Endodermal cell (in vitro differentiated cells): ENCODE measurements around the gene ZBTB7C. TPM values are rescaled to one million over a fixed set of nuclear protein-coding genes. Genes with fewer than 3 reads are reported as not detected.
A peak's percentile ranks its signal among the peaks of the same experiment; 100 is the strongest.

Experiments
- DNase-seq: peaks from one replicate; pipeline ENCODE4 v3.0.0-alpha.2; 2017
- H3K27ac ChIP-seq: 2 replicates; pipeline ENCODE4 v1.5.1; 2013; ENCODE audit warnings: mild to moderate bottlenecking, low read depth, low read length, moderate library complexity
- H3K27me3 ChIP-seq: 2 replicates; pipeline ENCODE4 v1.6.1; 2013; ENCODE audit warnings: mild to moderate bottlenecking, low read length, moderate library complexity; ENCODE audit not compliant: insufficient read depth, control insufficient read depth, poor library complexity, severe bottlenecking
- H3K36me3 ChIP-seq: 2 replicates; pipeline ENCODE4 v1.7.0; 2013; ENCODE audit warnings: mild to moderate bottlenecking, low read length, moderate library complexity; ENCODE audit not compliant: control insufficient read depth, insufficient read depth
- H3K4me1 ChIP-seq: one replicate; pipeline ENCODE4 v1.7.0; 2013; ENCODE audit warnings: low read length; ENCODE audit not compliant: control insufficient read depth, insufficient read depth
- H3K4me3 ChIP-seq: 2 replicates; pipeline ENCODE4 v1.5.1; 2013; ENCODE audit warnings: mild to moderate bottlenecking, low read length, moderate library complexity
- H3K9ac ChIP-seq: 2 replicates; pipeline ENCODE4 v1.6.1; 2013; ENCODE audit warnings: mild to moderate bottlenecking, low read length, moderate library complexity; ENCODE audit not compliant: poor library complexity, severe bottlenecking; ENCODE audit errors: extremely low read depth
- H3K9me3 ChIP-seq: 2 replicates; pipeline ENCODE4 v1.6.1; 2013; ENCODE audit warnings: mild to moderate bottlenecking, low read length, moderate library complexity; ENCODE audit not compliant: control insufficient read depth
- H3K27ac Mint-ChIP-seq: 2 replicates; pipeline ENCODE4 v1.8.0; 2020; ENCODE audit warnings: mixed read lengths
- H3K27me3 Mint-ChIP-seq: 2 replicates; pipeline ENCODE4 v1.8.0; 2021; ENCODE audit warnings: mild to moderate bottlenecking, mixed read lengths; ENCODE audit not compliant: insufficient read depth
- H3K36me3 Mint-ChIP-seq: 2 replicates; pipeline ENCODE4 v1.8.0; 2020; ENCODE audit warnings: low read depth, mixed read lengths
- H3K4me1 Mint-ChIP-seq: 2 replicates; pipeline ENCODE4 v1.8.0; 2020; ENCODE audit warnings: mixed read lengths
- H3K4me3 Mint-ChIP-seq: 2 replicates; pipeline ENCODE4 v1.8.0; 2020; ENCODE audit warnings: mild to moderate bottlenecking, moderate library complexity, mixed read lengths
- H3K9me3 Mint-ChIP-seq: 2 replicates; pipeline ENCODE4 v1.8.0; 2020; ENCODE audit warnings: mild to moderate bottlenecking, mixed read lengths
- CTCF ChIP-seq: fragments of 200-600 bp; sonication (generic); conservative IDR thresholded peaks from 2 replicates; pipeline ENCODE4 v1.5.0; 2021; ENCODE audit warnings: antibody characterized with exemption, mild to moderate bottlenecking
- WGBS, 2 experiments: methylation state at CpG; one replicate each; pipeline versions ENCODE4 v1.1.5 to v1.1.7; 2013; ENCODE audit warnings: missing lambda C conversion rate in 2 of 2, mixed read lengths in 1 of 2; ENCODE audit not compliant: insufficient coverage in 1 of 2, insufficient read length in 1 of 2; 5-methylcytosine and 5-hydroxymethylcytosine counted together
- total RNA-seq, 2 donors: library from RNA; stranded (reverse); fragmentation: NEBNext Ultra II Directional in 1 of 2; extraction: Animal tissue kit (Norgen Biotek cat#: 25700) in 1 of 2; gene quantifications; 2 replicates in 1 of 2; 3 replicates in 1 of 2; pipeline ENCODE4 v1.2.1, GENCODE V29; 2021

ZBTB7C gene
- total RNA-seq, 2 donors from 2014 or later = 0.31 to 0.62 TPM

GRCh38 chr18:48218285-48219022 is 190.7 kb downstream of the ZBTB7C start:
- no peaks in the 10 kb centered on the region for H3K27me3 Mint-ChIP-seq
- Histone ChIP-seq H3K9ac (no peak overlapping the region), H3K36me3 (no peaks in the 10 kb centered on the region), H3K4me3 (no peak overlapping the region), H3K27ac (no peak overlapping the region), H3K4me1 (no peaks in the 10 kb centered on the region), H3K27me3 (peaks cover 11% of the 10 kb centered on the region), H3K9me3 (peaks cover 8% of the 10 kb centered on the region)
- peaks cover 5% of the 10 kb centered on the region for H3K4me1 Mint-ChIP-seq
- DNase-seq = no peak
- no peak overlapping the region for H3K27ac Mint-ChIP-seq
- no peak overlapping the region for H3K4me3 Mint-ChIP-seq
- no peaks in the 10 kb centered on the region for H3K36me3 Mint-ChIP-seq
- 89 to 91% methylated on average over 3 to 7 of the region's 7 CpGs for WGBS, 2 experiments
- peaks cover 9% of the 10 kb centered on the region for H3K9me3 Mint-ChIP-seq
- TF ChIP-seq CTCF = no peak

GRCh38 chr18:48217258-48218250 is 191.6 kb downstream of the ZBTB7C start:
- WGBS, 2 experiments = 92 to 100% methylated on average over 11 to 15 of the region's 15 CpGs
- Mint-ChIP-seq H3K4me1 (peaks cover 5% of the 10 kb centered on the region), H3K27me3 (no peaks in the 10 kb centered on the region), H3K4me3 (no peak overlapping the region), H3K27ac (peak overlapping the region; percentile 10), H3K9me3 (peaks cover 18% of the 10 kb centered on the region), H3K36me3 (no peaks in the 10 kb centered on the region)
- peaks cover 9% of the 10 kb centered on the region for H3K27me3 ChIP-seq
- no peak overlapping the region for H3K9ac ChIP-seq
- H3K9me3 ChIP-seq = peaks cover 8% of the 10 kb centered on the region
- no peaks in the 10 kb centered on the region for H3K4me1 ChIP-seq
- H3K27ac ChIP-seq = no peak overlapping the region
- no peak overlapping the region for H3K4me3 ChIP-seq
- H3K36me3 ChIP-seq = no peaks in the 10 kb centered on the region
- no peak for DNase-seq
- no peak for TF ChIP-seq CTCF

- Histone ChIP-seq H3K4me3 (no peak overlapping the region), H3K36me3 (no peaks in the 10 kb centered on the region), H3K4me1 (no peaks in the 10 kb centered on the region), H3K27me3 (peaks cover under 1% of the 10 kb centered on the region), H3K9ac (no peak overlapping the region), H3K27ac (no peak overlapping the region), H3K9me3 (peaks cover 8% of the 10 kb centered on the region)
- WGBS, 2 experiments = 87 to 93% methylated on average over 7 to 9 of the region's 9 CpGs
- no peak for DNase-seq
- Mint-ChIP-seq H3K36me3 (no peaks in the 10 kb centered on the region), H3K9me3 (peaks cover 20% of the 10 kb centered on the region), H3K4me3 (no peak overlapping the region), H3K27me3 (no peaks in the 10 kb centered on the region), H3K4me1 (peaks cover 5% of the 10 kb centered on the region), H3K27ac (no peak overlapping the region)
- TF ChIP-seq CTCF = no peak
Observed at GRCh38 chr18:48216639-48217257, 192.4 kb downstream of the ZBTB7C start.
